Measurements from ENCODE around the gene MATR3. TPM values are rescaled to one million over a fixed set of nuclear protein-coding genes. Genes with fewer than 3 reads are reported as not detected.

The MATR3 gene
- total RNA-seq, 1 experiment from 2014 or later: 280 TPM

Other genes with a start within 250 kb of the MATR3 start
- gene SIL1, start 95.4 kb upstream of the MATR3 start, total RNA-seq (2014; rRNA removed; shearing (Covaris generic); ENCODE audit: low replicate concordance): 48.9 and 78.7 TPM in 2 replicates
- gene PAIP2, start 48.1 kb downstream of the MATR3 start, total RNA-seq (2014; rRNA removed; shearing (Covaris generic); ENCODE audit: low replicate concordance): 80.6 and 119 TPM in 2 replicates
- gene SLC23A1, start 89.6 kb downstream of the MATR3 start, total RNA-seq (2014; rRNA removed; shearing (Covaris generic); ENCODE audit: low replicate concordance): not detected in 2 replicates
- gene MZB1, start 96.2 kb downstream of the MATR3 start, total RNA-seq (2014; rRNA removed; shearing (Covaris generic); ENCODE audit: low replicate concordance): not detected in 2 replicates
- gene PROB1, start 101.4 kb downstream of the MATR3 start, total RNA-seq (2014; rRNA removed; shearing (Covaris generic); ENCODE audit: low replicate concordance): 0.13 TPM in 1 of 2 replicates, not detected in the other
- gene SPATA24, start 110.3 kb downstream of the MATR3 start, total RNA-seq (2014; rRNA removed; shearing (Covaris generic); ENCODE audit: low replicate concordance): 1.2 and 9.7 TPM in 2 replicates
- gene DNAJC18, start 145.8 kb downstream of the MATR3 start, total RNA-seq (2014; rRNA removed; shearing (Covaris generic); ENCODE audit: low replicate concordance): not detected in 2 replicates
- gene ECSCR, start 169.0 kb downstream of the MATR3 start, total RNA-seq (2014; rRNA removed; shearing (Covaris generic); ENCODE audit: low replicate concordance): 0.63 and 0.74 TPM in 2 replicates
- gene SMIM33, start 177.3 kb downstream of the MATR3 start, total RNA-seq (2014; rRNA removed; shearing (Covaris generic); ENCODE audit: low replicate concordance): not detected in 2 replicates
- gene STING1, start 189.0 kb downstream of the MATR3 start, total RNA-seq (2014; rRNA removed; shearing (Covaris generic); ENCODE audit: low replicate concordance): 45.6 and 54.5 TPM in 2 replicates